Eye (tissue), 1 donor: ENCODE results near the gene GATC.

Source experiments
- DNase-seq: peaks from one replicate; pipeline ENCODE4 v3.0.0-alpha.2; 2015

Gene GATC, protein sequence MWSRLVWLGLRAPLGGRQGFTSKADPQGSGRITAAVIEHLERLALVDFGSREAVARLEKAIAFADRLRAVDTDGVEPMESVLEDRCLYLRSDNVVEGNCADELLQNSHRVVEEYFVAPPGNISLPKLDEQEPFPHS

DNA sequence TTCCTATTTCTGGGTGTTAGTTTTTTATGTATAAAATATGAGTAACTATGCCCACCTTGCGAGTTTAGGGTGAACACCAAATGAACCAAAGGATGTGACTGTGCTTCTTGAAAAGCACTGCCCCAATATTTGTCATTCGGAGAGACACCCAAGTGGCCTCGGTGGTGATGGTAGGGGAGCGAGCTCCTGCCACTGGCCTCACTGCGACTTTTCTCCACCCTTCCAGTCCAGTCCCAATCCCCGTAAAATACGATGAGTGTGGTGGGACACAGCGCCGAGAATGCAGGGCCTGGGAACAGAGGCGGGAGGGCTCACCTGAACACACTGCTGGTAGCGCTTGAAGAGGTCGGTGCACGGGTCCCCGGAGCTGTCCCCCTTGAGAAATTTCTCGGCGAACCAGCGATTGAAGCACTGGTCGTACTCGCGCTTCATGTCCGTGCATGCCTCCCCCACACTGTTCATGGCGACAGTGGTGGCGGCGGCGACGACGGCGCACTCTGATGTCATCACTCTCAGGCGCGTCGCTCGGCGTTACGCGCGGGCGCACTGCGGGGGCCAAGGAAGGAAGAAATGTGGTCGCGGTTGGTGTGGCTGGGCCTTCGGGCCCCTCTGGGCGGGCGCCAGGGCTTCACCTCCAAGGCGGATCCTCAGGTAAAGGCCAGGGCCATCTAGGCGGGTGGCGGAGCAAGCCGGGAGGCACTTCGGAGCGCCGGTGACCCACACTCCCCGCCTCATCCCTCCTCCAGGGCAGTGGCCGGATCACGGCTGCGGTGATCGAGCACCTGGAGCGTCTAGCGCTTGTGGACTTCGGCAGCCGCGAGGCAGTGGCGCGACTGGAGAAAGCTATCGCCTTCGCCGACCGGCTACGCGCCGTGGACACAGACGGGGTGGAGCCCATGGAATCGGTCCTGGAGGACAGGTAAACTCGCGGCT, at the start of gene GATC, which contains the start of gene TRIAP1:
GATC (plus strand) TSS at position 534 of the 933 bp plus-strand sequence; CDS start at position 571, 37 bp downstream.
TRIAP1 (minus strand) TSS at position 474 of the 933 bp plus-strand sequence; CDS start at position 462, 12 bp downstream.
- peak; percentile 97 for DNase-seq

DNA sequence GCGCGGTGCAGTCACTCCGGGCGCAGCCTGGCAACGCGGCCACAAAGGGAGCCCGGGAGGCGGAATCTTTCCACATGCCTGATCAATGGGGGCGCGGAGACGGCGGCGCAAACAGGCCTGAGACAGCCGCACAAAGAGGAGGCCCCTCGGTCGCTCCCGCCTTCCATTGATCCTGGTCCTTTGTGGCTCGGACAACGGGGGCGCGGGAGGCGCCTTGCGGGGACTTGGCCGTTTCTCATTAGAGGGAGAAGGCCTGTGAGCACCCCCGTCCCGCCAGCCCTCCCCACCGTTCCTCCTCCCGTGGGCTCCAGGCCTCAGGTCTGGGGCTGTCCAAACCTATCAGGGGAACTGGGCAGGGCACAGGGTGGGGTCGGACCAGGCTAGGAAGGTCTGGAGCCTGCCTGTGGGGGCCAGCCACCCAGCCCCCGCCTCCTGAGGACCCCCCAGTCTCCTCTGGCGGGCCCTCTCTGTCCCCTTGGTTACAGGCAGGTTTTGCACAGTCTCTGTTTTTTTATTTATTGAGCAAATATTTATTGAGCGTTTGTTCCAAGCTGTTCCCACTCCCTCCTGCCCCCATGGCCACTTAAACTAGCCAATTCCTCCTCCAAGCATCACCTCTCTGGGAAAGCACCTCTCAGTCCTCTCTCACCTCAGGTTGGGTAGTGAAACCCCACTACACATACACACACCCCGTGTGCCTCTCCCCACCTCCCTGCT, 48.3 kb upstream of the GATC start:
- DNase-seq: peak; percentile 96

DNA sequence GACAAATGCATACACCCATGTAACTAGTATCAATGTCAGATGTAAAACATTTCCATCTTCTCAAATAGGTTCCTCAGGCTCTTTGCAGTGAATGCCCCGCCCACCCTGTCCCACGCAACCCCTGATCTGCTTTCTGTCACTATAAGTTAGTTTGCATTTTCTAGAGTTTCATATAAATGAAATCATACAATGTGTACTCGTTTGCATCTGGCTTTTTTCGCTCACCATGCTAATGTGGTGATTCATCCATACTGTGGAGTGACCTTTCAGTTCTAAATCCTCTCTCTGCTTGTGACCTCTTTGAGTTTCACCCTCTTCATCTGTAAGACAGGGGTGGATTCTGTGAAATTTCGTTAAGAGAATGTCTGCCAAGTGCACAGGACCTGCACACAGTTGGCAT, 46.7 kb upstream of the GATC start:
- no peak for DNase-seq

DNA sequence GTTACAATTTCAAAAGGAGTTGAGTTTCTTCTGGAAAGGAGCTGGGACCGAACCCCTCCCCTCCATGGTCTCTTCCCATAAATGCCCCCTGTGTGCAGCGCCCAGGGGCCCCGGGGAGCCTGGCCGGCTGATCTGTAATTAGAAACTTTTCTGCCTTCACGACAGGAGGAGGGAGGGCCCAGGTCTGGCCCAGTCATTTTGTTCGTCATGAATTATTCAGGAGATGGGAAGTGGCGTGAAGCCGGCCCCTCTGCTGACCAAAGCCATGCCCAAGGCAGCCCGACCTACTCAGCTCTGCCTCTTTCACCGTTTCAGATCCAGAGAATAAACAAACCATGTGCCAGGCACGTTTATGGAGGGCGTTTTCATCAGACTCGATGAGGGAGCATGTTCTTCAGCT, 44.0 kb upstream of the GATC start:
- peak; percentile 84 for DNase-seq

DNA sequence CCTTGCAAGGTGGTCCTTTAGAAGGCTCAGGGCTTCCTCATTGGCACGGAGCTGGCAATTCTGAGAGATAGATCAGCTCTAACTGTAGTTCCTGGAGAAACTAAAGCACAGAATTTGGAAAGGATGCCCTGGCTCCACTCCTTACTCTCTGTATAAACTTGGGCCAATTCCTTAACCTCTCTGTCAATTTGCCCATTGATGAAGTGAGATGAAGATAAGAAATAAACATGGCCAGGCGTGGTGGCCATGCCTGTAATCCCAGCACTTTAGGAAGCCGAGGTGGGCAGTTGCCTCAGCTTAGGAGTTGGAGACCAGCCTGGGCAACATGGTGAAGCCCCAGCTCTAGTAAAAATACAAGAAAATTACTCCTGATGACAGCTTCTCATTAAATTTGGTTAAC, 42.4 kb upstream of the GATC start:
- DNase-seq: no peak

DNA sequence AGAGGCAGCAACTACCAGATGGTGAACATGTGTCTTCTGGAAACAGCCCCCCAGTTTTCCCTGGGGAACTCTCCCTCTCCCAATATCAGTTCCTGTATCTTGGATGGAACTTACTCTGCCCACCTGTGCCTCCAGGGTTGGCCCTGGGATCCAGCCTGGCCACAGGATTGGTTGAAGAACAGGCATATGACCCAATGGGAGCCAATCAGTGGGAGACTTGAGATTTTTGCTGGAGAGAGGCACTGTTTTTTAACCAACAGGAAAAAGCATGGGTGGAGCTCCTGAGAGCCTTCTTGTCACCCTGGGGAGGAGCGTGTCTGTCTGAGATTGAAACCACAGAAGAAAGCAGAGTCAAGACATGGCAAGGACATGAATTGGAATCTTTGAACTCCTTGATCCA, 42.0 kb upstream of the GATC start:
- DNase-seq: no peak

DNA sequence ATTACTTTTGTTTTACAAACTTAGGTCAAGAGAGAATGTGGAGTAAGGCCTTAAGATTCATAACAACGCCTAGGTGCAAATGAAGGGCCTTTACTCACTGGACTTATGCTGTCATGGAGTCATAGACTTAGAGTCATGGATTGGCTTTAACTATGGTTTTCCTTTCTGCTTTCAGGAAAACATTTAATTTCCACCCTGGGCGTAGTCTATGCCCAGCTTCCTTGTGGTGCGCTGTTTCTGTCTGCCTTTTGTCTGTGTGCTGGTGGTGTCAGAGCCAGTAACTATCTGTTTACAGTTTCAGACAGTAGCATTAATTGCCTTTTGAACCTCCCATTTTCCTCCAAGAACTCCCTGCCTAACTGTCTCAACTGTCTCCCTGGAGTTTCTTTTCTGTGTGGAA, 40.2 kb upstream of the GATC start:
- no peak for DNase-seq

DNA sequence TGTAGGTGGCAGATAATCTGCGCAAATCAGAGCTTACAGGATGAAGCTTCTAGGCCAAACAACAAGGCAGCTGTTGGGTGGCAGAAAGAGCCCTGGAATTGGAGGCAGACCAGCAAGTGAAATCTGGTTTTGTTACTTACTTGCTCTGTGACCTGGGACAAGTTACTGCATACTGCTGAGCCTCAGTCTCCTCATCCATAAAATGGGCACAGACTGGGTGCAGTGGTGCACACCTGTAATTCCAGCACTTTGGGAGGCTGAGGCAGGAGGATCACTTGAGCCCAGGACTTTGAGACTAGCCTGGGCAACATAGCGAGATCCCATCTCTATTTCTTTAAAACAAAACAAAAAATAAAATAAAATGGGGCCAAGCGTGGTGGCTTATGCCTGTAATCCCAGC, 39.7 kb upstream of the GATC start:
- no peak for DNase-seq

DNA sequence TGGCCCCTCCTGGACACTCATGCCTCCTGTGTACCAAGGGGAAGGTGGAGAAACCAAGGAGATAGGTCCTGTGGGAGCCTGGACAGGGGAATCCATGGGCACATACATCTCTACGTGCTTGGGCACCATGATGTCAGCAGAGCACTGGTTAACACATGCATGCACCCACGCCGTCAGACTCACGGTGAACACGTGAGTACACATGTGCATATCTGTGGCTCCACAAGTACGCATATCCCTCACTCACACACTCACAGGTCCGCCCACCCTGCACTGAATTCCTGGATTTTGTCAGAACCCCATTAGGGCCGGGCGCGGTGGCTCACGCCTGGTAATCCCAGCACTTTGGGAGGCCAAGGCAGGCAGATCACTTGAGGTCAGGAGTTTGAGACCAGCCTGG, 37.5 kb upstream of the GATC start:
- no peak for DNase-seq

DNA sequence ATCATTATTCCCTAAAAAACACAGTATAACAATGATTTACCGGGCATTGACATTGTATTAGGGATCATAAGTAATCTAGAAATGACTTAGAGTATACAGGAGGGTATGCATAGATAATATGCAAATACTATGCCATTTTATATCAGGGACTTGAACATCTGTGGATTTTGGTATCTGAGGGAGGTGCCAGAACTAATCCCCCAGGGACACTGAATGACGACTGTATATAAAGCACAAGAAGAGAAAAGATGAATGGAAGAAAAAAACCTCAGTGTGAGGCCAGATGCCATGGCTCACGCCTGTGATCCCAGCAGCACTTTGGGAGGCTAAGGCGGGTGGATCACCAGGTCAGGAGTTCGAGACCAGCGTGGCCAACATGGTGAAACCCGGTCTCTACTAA, 33.8 kb upstream of the GATC start:
- DNase-seq: no peak

DNA sequence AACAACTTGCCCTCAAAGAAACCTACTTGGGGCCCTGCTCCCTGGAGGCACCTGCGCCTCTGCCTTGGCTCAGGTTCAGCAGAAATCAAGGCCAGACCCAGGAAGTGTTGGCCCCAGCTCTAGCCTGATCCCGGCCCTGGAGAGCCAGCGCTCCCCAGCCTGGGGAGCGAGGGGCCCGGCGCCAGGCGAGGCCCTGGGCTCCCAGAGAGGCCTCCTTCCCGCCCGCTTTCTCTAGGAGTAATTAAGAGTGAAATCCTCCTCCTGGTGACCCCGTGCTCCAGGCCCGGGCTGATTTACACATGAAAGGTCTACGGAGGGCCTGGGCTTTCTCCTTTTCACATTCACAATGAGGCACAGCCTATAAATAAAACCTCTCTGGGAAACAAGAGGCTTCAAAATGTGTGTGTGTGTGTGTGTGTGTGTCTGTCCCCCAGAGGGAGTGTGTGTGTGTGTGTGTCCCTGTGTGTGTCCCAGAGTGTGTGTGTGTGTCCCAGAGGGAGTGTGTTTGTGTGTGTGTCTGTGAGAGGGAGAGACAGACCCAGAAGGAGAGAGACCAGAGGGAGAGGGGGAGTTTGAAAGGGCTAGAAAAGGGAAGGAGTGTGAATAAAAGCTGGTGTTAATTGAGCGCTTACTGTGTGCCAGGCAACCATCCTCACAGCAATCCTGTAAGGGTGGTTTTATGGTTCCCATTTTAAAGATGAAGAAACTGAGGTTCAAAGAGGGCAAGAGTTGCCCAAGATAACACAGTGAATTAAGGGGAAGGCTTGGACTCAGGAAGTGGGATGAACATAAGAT, 32.1 kb upstream of the GATC start:
- peak; percentile 88 for DNase-seq

DNA sequence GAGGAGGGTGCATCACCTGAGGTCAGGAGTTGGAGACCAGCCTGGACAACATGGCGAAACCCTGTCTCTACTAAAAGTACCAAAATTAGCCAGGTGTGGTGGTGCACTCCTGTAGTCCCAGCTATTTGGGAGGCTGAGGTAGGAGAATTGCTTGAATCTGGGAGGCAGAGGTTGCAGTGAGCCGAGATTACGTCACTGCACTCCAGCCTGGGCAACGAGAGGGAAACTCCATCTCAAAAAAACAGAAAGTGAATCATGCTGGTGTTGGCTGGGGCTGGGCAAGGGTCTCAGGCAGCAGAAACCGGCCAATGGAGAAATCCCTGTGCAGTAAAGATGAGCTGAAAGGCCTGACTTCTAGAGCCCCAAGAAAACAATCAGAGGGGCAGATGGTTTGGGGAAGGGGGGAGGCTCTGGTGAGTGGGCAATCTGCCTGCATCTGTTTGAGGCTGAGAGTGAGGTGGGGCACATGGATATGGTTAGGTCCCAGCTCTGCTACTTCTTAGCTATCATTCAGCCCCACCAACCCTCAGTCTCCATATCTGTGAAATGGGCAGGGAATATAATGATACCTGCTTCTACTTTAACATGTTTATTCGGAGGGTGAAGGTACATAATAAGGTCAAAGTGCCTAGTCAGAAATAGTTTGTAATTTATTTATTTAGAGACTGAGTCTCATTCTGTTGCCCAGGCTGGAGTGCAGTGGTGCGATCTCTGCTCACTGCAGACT, 29.6 kb upstream of the GATC start:
- no peak for DNase-seq

DNA sequence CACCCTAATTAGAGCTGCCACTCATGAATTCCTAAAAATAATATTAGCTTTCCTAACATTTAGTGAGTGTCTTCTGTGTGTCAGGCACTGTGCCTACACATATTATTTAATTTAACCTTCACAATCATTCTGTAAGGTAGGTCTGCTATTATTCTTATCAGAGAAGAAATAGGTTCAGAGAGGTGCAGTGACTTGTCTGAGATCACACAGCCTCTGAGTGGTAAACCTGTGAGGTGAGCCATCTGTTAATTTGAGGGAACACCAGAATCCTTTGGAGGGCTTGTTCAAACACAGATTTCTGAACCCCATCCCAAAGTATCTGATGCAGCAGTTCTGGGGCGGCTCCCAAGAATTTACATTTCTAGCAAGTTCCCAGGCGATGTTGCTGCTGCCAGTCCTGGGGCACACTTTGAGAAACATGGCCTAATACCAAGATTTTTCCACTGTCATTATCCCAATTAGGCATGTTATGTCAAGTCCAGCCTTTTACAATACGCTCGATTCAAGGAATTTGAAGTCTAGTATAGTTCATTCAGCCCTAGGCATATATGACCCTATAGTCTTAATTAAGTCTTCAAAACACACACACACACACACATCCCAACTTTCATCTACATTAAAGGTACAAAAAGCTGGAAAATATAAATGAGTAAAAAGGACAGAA, 28.2 kb upstream of the GATC start:
- peak; percentile 68 for DNase-seq

DNA sequence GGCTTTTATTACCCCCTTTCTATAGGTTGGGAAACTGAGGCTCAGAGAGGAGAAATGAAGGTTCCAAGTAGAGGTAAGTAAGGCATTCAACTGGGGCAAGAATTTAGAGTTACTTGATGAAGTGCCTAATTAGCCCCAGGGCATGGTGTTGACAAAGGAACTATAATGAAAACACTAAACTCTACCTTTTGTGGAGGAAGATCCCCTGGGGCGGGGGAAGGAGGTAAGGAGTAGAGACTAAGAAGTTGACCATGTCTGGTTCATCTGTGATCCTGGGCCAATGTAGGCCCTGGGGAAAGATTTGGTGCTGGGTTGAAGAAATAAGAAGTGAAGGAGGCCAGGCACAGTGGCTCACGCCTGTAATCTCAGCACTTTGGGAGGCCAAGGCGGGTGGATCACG, 24.5 kb upstream of the GATC start:
- no peak for DNase-seq

DNA sequence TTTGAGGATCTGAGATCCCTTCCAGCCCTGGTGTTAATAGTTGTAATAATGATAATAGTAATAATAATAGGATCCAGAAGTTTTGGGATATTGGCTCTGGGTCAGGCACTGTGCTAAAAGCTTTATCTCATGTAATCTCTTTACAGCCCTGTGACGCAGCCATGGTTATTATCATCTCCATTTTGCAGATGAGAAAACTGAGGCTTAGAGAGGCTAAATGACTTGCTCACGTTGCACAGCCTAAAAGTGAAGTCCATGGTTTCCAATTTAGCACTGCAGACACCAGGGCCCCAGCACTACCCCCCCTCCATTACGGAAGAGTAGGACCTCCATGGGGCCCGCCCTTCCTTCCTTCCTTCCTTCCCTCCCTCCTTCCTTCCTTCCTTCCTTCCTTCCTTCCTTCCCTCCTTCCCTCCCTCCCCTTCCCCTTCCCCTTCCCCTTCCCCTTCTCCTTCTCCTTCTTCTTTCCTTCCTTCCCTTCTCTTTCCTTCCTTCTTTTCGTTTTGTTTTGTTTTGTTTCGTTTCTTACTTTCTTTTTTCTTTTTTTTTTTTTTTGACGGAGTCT, 23.3 kb upstream of the GATC start:
- DNase-seq: no peak

DNA sequence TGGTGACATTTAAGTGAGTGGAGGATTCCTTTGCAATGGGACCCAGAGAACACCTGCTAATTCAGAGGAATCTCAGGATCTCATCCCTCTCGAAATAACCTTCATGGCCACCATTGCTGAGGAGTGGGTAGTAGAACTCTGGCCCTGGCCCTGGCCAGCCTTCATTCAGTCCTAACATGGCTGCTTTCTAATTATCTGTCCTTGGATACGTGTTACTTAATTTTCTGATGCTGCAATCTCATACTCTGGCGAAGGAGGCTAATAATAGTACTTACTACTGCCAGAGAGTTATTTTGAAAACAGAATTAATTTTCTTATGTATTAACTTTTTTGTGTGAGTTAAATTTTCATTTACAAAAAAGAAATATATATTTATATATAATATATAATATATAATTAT, 20.4 kb upstream of the GATC start:
- no peak for DNase-seq

DNA sequence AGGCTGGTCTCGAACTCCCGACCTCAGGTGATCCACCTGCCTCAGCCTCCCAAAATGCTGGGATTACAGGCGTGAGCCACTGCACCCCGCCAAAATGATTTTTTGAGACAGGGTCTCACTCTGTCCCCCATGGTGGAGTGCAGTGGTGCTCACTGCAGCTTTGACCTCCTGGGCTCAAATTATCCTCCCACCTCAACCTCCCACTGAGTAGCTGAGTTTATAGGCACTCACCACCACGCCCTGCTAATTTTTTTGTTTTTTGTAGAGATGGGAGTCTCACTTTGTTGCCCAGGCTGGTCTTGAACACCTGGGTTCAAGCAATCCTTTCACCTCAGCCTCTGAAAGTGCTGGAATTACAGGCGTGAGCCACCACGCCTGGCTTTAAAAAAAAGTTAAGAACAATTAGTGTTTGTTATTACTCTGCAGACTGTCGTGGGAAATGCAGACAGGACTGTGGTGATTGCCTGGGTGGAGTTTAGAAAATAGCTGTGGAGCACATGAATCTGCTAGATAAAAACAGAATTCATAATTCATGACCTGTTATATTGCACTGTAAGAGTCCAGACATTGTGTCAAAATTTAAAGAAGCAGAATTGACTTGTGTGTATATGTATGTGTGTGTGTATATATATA, 17.5 kb upstream of the GATC start:
- DNase-seq: no peak

DNA sequence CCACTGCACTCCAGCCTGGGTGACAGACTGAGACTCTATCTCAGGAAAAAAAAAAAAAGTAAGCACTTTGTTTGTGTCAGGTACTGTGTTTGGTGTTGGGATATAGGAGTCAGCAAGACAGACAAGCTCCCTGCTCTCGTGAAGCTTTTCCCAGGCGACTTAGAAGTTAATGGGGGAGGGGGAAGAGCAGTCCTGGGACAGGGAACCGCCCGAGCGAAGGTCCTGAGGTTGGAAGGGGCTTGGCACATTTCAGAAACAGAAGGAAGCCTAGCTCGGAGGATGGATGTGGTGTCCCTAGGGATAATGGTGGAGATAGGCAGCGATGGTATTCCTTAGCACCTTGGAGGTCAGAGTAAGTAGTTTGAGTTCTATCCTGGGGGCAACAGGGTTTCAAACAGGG, 16.9 kb upstream of the GATC start:
- DNase-seq: no peak

DNA sequence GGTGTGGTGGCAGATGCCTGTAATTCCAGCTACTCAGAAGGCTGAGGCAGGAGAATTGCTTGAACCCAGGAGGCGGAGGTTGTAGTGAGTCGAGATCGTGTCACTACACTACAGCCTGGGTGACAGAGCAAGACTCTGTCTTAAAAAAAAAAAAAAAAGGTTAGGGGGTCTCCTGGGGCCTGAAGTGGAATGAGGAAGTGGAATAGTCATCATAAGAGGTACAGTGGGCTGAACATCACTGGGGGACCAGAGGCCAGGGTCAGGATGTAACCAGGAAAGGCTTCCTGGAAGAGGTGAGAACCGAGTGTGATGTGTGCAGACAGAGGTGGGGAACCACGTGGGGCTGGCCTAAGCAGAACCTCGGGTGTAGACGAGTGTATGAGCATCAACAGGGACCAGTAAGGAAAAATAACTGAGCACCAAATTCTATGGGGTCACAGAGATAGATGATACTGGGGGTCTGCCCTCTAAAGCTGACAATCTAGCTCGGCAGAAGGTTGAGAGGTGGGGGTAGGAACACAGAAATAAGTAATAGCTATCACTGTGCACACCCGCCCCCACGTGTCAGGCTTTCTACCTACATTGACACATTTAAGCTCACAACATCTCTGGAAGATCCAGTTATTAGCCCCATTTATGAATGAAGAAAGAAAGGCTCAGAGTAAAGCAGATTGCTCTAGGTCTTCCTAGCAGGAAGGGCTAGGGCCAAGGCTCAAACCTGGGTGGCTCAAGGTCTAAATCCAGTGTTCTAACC, 13.3 kb upstream of the GATC start:
- DNase-seq: no peak
